GM12874 (cell line): ENCODE data around the gene SPRING1.

Experiments used
- TF ChIP-seq, protein P1 (sequence below): IDR thresholded peaks from 2 replicates; pipeline ENCODE4 v1.5.1; 2011; ENCODE audit warnings: low read depth, mild to moderate bottlenecking, control low read depth, low read length, moderate library complexity; ENCODE audit not compliant: insufficient read depth

Gene SPRING1

DNA sequence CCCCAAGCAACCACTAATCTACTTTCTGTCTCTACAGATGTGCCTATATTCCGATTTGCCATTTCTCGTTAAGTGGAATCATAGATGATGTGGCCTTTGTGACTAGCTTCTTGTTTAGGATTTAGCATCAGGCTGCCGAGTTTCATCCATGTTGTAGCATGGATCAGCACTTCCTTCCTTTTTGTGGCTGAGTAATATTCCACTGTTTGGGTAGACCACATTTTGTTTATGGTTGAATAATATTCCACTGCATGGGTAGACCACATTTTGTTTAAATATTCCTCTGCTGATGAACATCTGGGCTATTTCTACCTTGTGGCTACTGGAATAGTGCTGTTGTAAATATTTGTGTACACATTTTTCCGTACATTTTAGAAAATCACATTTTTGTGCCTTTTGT lies 36.4 kb downstream of the SPRING1 start:
- TF ChIP-seq, protein P1, sequence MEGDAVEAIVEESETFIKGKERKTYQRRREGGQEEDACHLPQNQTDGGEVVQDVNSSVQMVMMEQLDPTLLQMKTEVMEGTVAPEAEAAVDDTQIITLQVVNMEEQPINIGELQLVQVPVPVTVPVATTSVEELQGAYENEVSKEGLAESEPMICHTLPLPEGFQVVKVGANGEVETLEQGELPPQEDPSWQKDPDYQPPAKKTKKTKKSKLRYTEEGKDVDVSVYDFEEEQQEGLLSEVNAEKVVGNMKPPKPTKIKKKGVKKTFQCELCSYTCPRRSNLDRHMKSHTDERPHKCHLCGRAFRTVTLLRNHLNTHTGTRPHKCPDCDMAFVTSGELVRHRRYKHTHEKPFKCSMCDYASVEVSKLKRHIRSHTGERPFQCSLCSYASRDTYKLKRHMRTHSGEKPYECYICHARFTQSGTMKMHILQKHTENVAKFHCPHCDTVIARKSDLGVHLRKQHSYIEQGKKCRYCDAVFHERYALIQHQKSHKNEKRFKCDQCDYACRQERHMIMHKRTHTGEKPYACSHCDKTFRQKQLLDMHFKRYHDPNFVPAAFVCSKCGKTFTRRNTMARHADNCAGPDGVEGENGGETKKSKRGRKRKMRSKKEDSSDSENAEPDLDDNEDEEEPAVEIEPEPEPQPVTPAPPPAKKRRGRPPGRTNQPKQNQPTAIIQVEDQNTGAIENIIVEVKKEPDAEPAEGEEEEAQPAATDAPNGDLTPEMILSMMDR = no peak

DNA sequence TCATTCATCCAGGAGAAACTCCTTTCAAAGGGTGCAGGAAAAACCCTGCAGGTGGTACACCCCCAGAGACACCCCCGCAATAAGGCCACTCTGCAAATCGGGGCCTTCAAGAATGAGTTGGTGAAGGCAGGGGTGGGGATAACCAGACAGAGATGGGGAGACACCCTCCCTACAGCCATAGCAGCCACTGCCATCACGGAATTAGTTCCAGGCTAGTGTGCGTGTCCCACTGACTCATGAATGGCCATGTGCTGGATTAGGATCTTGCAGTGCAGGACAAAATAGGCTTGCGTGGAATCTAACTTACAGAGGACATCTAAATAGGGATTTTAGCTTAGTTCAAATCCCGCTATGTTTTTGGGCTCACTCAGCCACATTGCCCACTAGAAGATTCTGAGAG lies 37.8 kb downstream of the SPRING1 start:
- TF ChIP-seq, protein P1 = no peak

DNA sequence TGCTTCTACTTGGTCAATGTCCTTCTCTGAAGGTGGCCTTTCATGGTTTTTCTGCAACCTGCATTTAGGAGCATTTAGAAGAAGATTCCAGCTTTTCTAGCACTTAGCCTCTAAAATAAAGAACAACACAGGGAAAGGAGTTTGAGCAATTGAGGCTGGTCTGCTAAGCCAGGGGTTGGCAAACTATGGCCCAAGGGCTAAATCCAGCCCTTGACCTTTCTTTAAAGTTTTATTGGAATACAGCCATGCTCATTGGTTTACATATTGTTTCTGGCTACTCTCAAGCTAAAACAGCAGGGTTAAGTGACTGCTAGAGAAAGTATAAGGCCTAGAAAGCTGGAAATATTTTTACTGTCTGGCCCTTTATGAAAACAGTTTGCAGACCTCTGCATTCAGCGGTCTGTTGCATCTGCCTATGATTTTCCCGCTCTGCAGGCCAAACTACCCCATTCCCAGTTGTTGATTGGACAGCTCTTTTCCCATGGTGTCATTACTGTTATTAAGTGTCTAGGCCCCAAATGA lies 39.3 kb downstream of the SPRING1 start:
- TF ChIP-seq, protein P1 = no peak

DNA sequence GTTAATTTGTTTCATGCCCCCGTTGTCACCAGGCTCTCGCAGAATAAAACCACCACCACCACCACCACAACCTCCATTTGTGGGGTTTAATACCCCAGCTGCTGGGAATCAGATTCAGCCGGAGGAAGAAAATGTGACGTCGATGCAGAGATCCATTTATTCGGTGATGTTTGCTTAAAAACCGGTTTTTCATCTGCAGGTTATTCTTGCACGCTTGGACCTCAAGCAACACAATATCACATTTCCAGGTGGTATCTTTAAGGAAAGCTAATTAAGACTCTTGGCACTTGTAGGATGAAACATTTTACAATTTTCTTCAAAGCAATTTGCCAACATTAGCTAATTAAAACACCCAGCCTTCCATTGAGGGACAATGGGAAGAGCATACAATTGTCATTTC lies 39.8 kb downstream of the SPRING1 start:
- TF ChIP-seq, protein P1 = no peak

DNA sequence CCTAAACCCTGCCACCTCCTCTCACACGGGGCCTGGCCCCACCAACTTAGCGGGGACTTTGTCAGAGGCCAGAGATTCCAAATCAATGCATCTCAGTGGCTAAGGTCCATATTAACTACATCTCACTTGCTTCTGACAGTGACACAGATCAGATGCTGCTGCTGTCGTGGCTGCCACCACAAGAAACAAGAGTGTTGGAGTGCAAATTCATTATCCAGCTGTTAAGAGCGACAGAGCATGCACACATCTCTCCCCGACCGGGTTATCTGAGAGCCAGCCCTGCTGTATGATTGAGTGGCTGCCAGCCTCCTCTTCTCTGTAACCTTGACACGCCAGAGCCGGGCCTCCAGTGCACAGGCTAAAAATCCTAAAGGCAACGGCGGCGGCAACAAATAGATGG lies 40.2 kb downstream of the SPRING1 start:
- TF ChIP-seq, protein P1 = no peak

DNA sequence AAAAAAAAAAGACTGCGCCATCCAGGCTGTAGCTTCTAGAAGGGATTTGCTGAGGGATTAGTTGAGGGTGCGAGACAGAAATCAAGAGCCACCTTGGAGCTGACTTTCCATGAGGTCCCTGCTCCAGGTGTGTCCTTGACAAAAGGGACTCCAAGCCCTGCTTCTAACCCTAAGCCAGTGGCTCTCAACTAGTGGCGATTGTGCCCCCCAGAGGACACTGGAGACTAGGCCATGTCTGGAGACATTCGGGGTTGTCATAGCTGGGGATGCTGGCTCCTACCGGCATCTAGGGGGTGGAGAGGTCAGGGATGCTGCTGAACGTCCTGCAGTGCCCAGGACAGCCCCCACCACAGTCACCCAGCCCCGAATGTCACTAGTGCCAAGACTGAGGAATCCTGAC lies 40.6 kb downstream of the SPRING1 start:
- TF ChIP-seq, protein P1 = peak; percentile 36; the same call in 1 of the 2 replicates

DNA sequence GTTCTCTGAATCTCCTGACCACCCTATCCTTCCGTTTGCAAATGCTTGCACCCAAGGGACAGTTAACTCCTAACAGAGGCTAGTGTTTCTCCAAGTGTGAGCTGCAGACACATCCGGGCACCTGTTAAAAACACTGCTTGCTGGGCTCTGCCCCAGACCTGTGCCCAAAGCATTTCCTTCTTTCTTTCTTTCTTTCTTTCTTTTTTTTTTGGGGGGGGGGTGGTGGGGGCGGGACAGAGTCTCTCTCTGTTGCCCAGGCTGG lies 42.5 kb downstream of the SPRING1 start:
- TF ChIP-seq, protein P1 = no peak

DNA sequence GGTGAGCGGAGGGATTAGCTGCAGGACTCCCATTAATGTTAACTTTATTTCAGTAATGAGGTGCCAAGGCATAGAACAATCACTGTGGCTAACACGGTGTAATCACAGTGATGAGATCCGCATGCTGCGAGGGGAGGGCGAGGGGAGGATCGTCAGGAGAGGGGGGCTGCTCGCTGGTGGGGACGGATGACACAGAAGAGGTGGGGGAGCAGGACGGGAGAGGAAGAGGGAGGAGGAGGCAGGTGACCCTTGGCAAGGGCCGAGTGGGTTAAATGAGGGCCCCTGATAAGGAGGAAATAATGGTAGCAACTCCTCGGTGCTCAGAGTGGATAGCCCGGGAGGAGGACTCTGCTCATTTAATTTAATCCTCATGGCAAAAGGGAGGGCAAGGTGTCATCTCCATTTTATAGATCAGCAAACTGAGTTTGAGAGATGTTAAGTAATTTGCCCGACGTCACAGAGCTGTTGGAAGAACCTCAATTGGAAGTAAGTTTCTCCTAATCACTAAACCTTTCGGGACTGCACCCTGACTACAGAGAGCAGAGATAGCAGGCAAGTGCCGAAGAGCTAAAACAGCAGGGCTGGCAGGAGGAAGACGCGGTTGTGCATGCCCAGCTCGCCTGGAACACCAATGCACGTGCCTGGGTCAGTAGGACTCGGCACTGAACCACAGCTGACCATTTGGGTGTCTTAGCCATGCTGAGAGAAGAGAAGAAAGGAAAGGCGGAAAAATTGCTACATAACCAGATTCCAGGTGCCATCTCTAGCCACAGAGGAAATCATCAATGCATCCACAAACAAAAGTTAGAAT lies 43.0 kb downstream of the SPRING1 start:
- TF ChIP-seq, protein P1 = no peak
